Vagina (tissue), 2 donors: ENCODE data around the gene TRPM1.

Source experiments
- CTCF ChIP-seq, 3 experiments: fragments of 450-650 bp in 2 of 3; fragments of 200-600 bp in 1 of 3; sonication (generic) in 1 of 3; IDR thresholded peaks; one replicate each; pipeline ENCODE4 v1.5.1; 2017 to 2019; ENCODE audit warnings: antibody characterized with exemption in 3 of 3, mild to moderate bottlenecking in 2 of 3, moderate library complexity in 2 of 3
- POLR2A ChIP-seq, 2 donors: fragments of 450-650 bp; IDR thresholded peaks; one replicate each; pipeline ENCODE4 v1.6.1; 2017; ENCODE audit warnings: antibody characterized with exemption in 2 of 2, mild to moderate bottlenecking in 2 of 2, moderate library complexity in 2 of 2
- POLR2AphosphoS5 ChIP-seq, 2 donors: sonication (generic); formaldehyde crosslinking; IDR thresholded peaks; one replicate each; pipeline ENCODE4 v1.9.0; 2017; ENCODE audit warnings: antibody characterized with exemption in 2 of 2, mild to moderate bottlenecking in 2 of 2, low read depth in 1 of 2; ENCODE audit not compliant: insufficient read depth in 1 of 2

- TF ChIP-seq CTCF (IDR thresholded peaks at IDR 0.05) (no peak), POLR2AphosphoS5 (IDR thresholded peaks at IDR 0.05; ENCODE audit: insufficient read depth in 1 of 2, low read depth in 1 of 2) (no peak), POLR2A (IDR thresholded peaks at IDR 0.05) (no peak)
These were observed 27.2 kb downstream of the TRPM1 start for GRCh38 chr15:31074321-31074720.
